LoVo (cell line): Measurements from ENCODE around the gene RAP1GDS1.
"Not testable (repeated sequence)": the region's sequence is repeated elsewhere in the genome, so short reads cannot be mapped to it uniquely, and the experiment has no call there.

Experiments
- DNase-seq: peaks from one replicate; pipeline ENCODE4 v3.0.0-alpha.2; 2016; ENCODE audit warnings: low spot score

Gene RAP1GDS1

DNA sequence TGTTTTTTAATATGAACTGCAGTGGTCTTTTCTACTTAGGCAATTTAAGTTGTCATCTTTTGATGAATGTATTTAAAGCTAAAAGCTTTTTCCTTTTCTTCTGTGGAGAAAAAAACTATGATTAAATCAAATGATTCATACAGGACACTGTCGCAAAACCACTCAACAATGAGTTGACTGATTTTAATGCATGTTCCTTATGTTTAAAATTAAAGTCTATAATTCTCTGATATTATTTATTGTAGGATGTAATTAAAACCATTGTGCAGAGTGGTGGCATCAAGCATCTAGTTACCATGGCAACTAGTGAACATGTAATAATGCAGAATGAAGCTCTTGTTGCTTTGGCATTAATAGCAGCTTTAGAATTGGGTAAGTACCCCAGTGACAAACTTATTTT, 172.5 kb downstream of the RAP1GDS1 start:
- no peak for DNase-seq

DNA sequence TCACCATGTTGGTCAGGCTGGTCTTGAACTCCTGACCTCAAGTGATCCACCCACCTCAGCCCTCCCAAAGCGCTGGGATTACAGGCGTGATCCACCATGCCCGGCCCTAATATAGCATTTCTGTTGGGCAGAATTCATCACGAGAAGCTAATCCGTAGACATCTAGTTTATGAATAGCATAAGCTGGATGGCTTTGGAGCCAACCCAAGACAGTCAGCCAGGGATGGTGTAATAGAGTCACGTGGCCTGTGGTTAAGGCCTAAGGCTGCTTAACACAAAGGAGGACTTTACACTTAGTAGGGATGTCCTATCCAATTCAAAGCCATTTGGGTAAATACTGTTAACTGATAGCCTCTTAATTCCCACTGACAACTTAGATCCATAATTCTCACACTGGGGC, 173.6 kb downstream of the RAP1GDS1 start:
- DNase-seq: no peak

DNA sequence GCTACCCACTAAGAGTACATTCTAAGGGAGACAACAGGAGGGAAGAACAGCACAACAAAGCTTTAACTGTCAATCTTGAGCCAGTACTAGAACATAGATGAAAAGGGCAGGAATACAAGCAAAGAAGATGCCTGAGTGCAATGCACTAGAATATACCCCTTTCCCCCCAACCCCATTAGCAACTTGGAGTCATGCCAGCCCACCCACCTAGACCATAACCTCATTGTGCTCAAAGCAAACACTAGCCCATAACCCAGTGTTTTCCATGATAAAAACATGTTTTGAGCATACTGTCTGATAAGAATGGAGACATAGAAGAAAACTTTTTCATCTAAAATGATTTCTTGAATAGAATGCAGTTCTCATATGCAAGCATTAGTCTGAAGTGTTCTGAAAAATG, 183.2 kb downstream of the RAP1GDS1 start:
- DNase-seq: no peak

DNA sequence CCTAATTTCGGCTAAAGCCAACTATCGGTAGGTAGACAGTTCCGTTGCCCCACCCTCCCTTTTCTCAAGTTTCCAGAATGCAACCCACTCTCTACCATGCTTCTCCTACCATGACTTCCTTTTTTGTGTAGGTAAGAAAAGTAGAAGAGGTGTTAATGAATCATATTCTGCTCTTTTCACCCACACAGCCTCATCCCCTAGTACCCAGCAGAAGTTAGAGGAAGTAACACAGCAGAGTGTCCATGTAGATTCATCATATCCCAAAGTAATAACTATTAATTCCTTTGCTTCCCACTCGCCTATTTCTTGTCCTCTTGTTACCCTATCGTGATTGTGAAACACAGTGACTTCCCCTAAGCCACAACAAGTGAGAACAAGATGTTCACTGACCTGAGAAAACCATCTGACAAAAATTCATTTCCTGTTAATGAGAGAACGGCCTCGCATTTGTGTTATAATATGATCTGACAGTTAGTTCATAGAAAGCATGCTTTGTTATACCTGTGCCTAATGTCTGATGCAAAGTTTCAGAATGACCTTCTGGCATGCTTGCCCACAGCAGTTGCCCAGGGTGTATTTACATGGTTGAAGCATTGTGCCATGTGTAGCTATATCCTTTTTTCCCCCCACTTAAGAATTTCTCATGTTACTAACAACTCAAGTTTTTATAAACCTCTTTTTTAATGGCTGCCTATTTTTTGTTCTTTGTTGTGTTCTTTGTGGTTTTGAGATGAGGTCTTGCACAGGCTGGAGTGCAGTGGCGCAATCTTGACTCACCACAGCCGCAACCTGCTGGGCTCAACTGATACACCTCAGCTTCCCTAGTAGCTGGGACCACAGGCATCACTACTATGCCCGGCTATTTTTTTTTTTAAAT, 185.6 kb downstream of the RAP1GDS1 start:
- no peak for DNase-seq

DNA sequence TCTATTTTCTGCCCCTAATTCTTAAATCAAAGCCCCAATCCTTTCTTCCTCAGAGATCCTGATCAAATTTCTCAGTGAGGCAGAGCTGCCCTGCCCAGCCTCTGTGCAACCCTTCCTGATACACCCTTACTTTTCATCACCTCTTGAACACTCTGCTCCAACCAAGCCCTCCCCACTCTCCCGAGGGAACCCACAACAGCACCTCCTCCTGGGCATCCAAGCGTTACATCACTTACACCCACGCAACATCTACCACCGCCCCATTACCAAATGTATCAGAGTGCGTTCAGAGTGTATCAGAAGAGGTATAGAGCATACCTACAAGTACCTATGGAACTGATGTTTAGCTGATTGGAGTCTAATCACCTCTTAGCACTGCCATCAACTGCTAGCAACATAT, 186.5 kb downstream of the RAP1GDS1 start:
- no peak for DNase-seq

DNA sequence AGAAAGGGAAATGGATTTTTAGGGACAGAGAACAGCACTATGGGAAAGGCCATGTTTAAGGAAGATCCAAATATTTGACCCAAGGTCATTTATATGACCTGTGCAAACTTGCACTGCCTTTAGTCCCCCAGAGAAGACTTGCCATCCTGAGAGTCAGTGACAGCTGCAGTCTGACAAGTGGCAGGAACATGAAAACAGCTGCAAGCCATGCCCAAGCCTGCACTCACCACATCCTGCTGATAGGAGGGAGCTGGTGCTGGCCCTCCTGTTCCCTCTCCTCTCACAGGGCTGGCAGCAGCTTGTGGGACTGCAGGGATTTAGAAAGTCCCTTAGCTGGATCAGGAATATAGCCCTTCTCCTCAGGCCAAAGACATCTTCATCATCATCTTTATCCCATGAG, 187.7 kb downstream of the RAP1GDS1 start:
- no peak for DNase-seq

DNA sequence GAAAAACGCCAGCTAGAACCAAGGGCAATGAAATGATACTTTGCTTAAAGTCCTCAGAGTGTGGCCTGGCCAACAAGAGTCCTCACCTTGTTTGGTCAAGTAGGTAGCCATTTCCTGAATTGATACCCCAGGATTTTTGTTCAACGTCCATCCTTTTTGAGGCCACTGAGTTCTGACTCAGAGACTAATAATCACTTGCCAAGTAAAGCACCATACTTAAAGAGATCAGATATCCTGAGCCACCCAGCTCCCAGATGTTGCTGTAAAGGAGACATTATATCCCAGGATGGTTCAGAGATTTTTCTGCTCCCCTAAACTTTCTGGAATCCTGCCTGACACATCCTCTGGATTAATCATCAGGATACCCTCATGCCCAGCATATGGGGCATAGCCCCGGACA, 190.9 kb downstream of the RAP1GDS1 start:
- no peak for DNase-seq

DNA sequence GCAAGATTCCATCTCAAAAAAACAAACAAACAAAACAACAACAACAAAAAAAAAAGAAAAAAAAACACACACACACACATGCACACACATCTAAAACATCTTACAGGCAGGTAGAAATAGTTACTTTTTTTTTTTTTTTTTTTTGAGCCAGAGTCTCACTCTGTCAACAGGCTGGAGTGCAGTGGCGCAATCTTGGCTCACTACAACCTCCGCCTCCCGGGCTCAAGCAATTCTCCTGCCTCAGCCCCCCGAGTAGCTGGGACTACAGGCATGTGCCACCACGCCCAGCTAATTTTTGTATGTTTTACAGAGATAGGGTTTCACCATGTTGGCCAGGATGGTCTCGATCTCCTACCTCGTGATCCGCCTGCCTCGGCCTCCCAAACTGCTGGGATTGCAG, 196.2 kb downstream of the RAP1GDS1 start:
- not testable (repeated sequence) for DNase-seq

DNA sequence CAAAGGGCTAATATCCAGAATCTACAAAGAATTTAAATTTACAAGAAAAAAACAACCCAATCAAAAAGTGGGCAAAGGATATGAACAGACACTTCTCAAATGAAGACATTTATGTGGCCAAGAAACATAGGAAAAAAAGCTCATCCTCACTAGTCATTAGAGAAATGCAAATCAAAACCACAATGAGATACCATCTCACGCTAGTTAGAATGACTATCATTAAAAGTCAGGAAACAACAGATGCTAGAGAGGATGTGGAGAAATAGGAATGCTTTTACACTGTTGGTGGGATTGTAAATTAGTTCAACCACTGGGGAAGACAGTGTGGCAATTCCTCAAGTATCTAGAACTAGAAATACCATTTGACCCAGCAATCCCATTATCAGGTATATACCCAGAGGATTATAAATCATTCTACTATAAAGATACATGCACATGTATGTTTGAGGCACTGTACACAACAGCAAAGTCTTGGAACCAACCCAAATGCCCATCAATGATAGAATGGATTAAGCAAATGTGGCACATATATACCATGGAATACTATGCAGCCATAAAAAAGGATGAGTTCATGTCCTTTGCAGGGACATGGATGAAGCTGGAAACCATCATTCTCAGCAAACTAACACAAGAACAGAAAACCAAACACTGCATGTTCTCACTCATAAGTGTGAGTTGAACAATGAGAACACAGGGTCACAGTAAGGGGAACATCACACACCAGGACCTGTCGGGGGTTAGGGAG, 200.1 kb downstream of the RAP1GDS1 start:
- not testable (repeated sequence) for DNase-seq

DNA sequence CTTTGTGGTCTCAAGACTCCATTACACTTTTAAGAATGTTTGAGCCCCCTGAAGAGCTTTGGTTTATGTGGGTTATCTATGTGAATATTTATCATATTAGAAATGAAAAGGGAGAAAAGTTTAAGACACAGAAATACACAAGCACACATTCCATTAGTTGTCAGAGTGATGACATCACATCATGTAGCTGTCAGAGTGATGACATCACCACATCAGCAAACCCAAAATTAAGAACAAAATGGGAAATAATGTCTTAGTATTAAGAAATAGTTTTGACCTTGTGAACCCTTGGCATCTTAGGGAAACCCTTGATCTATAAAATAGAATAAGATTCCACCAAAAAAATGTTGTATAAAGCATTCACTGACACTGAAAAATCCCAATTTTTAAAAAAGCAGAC, 201.3 kb downstream of the RAP1GDS1 start:
- DNase-seq: no peak

DNA sequence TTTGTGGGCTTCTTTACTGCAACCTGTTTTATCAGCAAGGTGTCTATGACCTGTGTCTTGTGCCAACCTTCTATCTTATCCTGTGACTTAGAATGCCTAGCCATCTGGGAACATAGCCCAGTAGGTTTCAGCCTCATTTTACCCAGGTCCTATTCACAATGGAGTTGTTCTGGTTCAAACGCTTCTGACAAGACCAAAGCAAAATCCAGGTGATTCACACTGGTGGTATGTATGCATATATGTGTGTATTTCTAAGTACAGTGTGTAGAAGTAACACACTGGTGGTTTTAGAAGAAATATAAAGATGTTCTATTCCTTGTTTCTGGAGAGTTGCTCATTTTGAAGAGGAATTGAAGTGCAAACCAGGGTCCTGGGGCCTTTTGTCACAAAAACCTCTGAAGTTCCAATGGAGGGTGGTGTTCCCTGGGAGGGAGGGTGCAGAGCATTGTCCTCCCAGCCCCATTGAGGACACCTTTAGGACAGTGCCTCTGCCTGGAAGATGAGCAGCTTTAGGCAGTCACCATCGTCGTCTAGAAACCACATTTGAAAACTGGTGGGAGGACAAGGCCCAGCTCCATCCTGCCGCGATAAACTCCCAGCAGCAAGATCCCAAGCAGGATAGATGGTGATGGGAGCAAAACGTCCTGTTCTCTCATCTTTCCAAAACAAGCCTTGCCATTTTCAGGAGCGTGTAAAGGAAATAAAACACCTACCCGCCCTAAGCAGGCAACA, 205.8 kb downstream of the RAP1GDS1 start:
- DNase-seq: no peak

DNA sequence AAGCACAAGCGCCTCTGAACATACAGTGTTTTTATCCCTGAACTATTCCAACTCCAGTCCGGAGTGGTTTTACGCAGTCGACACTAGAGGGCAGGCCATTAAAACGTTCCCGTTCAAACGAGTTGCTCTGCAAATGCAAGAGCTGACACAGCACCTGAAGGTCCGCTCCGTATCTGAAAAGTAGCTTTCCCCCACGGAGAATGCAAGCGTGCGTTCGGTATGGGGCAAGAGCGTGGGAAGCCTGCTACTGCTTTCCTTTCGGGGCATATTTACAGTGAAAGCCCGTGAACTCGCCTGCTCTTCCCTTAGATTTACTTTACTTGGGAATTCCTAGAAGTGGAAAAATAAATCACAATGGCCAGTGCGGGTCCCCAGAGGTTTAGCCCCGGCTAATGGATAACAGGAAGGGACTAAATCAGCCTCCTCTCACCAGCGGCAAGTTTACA, 206.5 kb downstream of the RAP1GDS1 start:
- peak; percentile 84 for DNase-seq

DNA sequence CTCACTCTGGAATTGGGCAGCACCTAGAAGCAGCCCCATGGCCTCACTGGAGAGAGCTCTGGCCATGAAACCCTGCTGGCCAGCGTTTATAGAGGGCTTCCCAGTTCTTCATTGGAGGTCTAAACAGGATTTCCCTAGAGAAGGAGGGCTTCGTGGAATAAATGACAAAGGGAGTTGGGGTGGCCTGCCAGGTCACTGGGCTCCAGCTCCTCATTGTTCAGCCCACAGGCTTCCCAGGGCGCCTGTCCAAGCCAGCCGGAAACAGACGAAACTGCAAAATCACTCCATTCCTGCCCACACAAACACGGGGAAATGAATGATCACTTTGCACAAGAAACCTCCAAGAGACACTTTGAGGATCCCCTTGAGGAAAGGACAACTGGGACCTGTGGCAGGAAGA, 207.5 kb downstream of the RAP1GDS1 start:
- DNase-seq: no peak

DNA sequence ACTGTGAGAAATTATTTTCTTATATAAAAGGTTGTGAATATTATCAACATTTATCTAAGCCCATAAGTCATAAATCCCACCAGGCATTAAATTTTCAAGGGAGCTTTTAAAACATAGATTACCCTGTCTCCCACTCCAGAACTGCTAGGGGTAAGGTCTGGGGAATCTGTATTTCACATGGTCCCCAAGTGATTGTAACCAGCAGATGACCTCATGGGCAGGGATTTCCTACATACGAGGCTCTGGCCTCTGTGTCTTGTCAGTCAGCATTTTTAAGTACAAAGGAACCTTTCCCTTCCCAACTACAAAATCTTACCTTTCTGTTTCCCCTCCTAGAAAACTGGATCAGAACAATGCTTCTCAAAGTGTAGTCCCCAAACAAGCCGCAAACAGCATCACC, 208.6 kb downstream of the RAP1GDS1 start:
- no peak for DNase-seq

DNA sequence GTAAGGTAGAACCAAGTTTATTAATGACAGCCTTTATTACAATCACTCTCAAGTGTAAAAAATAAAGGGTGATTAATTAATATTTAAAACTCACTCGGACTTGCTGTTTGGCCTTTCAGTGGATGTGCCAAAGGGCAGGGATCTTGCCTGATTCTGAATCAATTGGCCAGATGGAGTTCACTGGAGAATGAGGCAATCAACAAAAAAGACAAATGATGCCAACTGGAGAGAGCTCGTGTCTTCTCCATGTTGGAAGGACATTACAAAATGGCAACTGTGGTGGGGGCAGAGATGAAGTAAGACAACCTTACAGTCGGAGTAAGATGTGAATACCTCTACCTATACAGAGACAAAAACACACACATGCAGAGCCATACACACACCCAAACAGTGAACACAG, 209.2 kb downstream of the RAP1GDS1 start:
- DNase-seq: no peak

DNA sequence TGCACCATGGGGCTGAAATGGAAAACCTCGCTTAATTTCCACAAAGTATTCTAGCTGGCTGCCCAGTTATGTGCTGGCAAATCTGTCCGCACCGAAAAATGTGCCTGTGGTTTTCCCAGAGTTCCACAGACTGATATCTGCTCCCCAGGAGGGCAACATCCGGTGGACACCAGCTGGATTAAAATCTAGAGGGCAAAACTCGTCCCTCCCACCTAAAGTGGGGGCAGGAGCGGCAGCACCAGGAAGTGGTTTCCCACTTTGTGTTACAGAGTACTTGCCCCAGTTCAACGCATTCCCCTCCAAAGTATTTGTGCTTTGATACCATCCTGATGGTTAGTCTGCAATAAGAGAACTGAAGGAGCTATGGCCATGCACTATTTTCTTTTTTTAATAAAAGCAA, 209.6 kb downstream of the RAP1GDS1 start:
- DNase-seq: no peak

DNA sequence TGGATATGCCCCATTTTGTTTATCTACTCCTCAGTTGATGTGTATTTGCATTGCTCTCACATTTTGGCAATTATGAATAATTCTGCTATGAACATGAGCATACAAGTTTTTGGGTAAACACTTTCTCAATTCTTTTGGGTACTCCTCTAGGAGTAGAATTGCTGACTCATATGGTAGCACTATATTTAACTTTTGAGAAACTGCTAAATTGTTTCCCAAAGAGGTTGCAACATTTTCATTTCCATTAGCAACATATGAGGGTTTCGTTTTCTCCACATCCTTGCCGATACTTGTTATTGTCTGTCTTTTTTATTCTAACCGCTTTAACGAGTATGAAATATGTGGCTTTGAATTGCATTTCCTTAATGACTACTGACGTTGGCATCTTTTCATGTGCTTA, 211.9 kb downstream of the RAP1GDS1 start:
- no peak for DNase-seq

DNA sequence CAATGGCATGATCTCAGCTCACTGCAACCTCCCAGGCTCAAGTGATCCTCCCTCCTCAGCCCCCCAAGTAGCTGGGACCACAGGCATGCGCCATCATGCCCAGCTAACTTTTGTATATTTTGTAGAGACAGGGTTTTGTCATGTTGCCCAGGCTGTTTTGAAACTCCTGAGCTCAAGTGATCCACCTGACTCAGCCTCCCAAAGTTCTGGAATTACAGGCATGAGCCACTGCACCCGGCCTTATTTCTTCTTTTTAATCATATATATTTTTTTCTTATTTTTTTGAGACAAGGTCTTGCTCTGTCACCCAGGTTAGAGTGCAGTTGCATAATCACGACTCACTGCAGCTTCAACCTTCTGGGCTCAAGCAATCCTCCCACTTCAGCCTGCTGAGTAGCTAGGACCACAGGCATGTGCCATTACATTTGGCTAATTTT, 213.2 kb downstream of the RAP1GDS1 start:
- no peak for DNase-seq

DNA sequence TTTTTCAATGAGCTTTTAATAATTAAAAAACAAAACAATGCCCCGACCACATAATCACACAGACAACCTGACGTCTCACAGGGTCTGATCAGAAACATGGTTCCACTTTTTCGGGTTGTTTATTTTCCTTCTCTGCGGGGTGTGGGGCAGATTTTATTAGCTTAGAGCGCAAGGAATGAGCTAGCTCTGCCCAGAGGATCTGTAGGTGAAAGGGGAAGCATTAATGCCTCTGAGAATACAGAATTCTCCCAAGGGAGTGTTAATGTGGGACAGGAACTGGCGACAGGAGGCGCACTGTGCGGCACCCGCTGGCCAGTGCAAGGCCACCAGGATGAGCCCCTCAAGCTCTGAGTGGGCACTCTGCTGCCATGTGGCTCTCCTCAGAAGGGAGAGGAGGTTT, 215.7 kb downstream of the RAP1GDS1 start:
- DNase-seq: no peak

DNA sequence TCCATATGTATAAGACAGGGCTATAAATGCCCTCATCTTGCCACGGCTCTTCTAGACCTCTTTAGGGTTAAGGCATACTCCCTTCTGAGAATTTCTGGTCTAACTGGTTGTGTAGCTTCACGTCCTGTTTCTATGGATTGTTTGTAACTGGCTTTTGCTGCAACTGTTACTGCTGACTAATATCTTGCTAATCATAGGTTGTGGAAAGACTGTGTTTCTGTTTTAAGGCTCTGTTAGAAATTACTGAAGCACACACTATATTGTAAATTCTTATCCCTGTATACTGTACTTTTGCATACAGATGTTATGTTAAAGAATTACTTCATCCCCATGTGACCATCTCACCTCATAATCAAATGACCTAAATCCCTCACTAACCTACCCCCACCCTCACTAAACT, 218.4 kb downstream of the RAP1GDS1 start:
- not testable (repeated sequence) for DNase-seq

DNA sequence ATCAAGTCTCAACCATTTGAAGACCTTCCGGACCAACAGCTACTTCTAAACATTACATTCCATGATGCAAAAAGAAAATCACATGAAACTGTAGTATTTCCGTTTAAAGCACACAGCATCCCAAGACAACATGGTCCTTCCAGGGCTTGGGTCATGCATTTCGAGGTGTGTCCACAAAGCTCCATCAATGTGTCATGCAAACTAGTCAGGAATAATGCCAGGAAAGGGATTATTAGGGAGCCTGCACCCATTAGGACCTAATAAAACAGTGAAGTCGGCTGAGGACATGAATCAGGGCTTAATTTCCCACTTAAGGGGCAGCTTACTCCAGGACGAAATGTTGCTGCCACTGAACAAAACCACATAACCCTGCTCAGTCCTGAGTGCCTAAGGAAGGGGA, 219.4 kb downstream of the RAP1GDS1 start:
- DNase-seq: no peak

DNA sequence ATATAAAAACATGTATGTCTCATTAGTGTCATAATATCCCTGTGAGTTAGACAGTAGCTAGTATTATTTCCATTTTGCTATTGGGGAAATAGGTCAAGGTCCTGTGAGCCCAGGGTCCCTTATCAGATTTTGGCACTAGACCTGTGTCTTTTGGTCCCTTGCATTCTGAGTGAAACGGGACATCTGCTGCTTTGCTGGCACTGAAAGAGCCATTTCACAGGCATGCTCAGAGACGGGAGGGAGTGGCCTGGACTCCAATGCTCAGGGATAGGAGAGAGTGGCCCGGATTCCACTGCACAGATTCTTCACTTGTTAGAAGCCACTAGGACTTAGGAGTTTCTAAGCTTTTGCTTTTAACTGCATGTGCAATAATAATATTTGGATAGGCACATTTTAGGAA, 220.0 kb downstream of the RAP1GDS1 start:
- DNase-seq: no peak

DNA sequence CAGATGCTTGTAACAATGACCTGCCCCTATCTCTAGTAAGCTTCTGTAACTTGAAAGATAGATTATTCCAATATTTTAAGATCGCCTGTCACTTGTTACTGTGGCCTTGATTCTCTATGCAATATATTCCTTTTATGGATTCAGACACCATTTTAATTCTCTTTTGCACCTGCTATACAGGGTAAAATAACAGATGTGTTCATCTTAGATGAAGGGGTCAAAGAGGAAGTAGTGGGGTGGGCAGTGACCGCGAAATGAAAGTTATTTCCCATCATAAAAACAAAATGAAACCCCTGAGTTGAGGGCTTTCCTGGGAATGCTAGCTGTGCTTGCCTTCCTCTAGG, 221.3 kb downstream of the RAP1GDS1 start:
- no peak for DNase-seq
